22Rv1 (cell line): ENCODE data around the gene ZNF701.

Experiments used
- ZFX ChIP-seq: fragments of 450-650 bp; IDR thresholded peaks from 2 replicates; pipeline ENCODE4 v1.6.1; 2017; ENCODE audit warnings: antibody characterized with exemption, borderline replicate concordance
- TF ChIP-seq, protein P1 (sequence below): fragments of 450-650 bp; IDR thresholded peaks from 2 replicates; pipeline ENCODE4 v1.5.1; 2017; ENCODE audit warnings: mild to moderate bottlenecking

DNA sequence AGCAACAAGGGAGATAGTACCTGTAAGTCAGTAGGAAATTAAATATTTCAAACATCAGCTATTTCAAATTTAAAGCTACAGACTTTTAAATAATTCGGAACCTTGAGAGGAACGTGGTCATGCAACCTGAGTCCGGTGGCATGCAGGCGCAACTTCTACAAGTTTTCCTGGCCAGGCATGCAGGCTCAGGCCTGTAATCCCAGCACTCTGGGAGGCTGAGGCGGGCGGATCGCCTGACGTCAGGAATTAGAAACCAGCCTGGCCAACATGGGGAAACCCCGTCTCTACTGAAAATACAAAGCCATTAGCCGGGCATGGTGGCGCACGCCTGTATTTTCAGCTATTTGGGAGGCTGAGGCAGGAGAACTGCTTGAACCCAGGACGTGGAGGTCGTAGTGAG lies 2.2 kb upstream of the ZNF701 start:
- TF ChIP-seq, protein P1, sequence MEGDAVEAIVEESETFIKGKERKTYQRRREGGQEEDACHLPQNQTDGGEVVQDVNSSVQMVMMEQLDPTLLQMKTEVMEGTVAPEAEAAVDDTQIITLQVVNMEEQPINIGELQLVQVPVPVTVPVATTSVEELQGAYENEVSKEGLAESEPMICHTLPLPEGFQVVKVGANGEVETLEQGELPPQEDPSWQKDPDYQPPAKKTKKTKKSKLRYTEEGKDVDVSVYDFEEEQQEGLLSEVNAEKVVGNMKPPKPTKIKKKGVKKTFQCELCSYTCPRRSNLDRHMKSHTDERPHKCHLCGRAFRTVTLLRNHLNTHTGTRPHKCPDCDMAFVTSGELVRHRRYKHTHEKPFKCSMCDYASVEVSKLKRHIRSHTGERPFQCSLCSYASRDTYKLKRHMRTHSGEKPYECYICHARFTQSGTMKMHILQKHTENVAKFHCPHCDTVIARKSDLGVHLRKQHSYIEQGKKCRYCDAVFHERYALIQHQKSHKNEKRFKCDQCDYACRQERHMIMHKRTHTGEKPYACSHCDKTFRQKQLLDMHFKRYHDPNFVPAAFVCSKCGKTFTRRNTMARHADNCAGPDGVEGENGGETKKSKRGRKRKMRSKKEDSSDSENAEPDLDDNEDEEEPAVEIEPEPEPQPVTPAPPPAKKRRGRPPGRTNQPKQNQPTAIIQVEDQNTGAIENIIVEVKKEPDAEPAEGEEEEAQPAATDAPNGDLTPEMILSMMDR = no peak
- TF ChIP-seq ZFX = no peak
